Endothelial cell of umbilical vein (primary cell): Measurements from ENCODE around the gene C11orf24. TPM values are rescaled to one million over a fixed set of nuclear protein-coding genes. Genes with fewer than 3 reads are reported as not detected.
A peak's percentile ranks its signal among the peaks of the same experiment; 100 is the strongest.
"Not testable (repeated sequence)": the region's sequence is repeated elsewhere in the genome, so short reads cannot be mapped to it uniquely, and the experiment has no call there.

Source experiments
- BruUV-seq: library from RNA; stranded (reverse); fragments of 400-500 nt; replicated peaks from 2 replicates; lab custom pipeline; 2021; lab: Mats Ljungman, UMichigan
- CTCF ChIA-PET: fragments of 300-600, 350-600 bp; sonication (Branson Sonifier 250); formaldehyde crosslinking; loops from one replicate; lab custom pipeline; 2021; ENCODE audit warnings: antibody characterized with exemption, inconsistent platforms; lab: Charles Lee
- POLR2A ChIA-PET: fragments of 300-600, 350-600 bp; sonication (Branson Sonifier 250); formaldehyde crosslinking; loops from one replicate; lab custom pipeline; 2021; ENCODE audit warnings: antibody characterized with exemption, inconsistent platforms; lab: Charles Lee
- DNase-seq: peaks from one replicate; pipeline ENCODE4 v3.0.0-alpha.2; 2011; ENCODE audit warnings: low read depth, low spot score
- FAIRE-seq: peaks from 2 replicates; lab custom pipeline; 2011; peaks lifted over from hg19 to GRCh38; lab: Jason Lieb, UNC
- H2AFZ ChIP-seq: 2 replicates; pipeline ENCODE4 v1.6.0; 2012; ENCODE audit warnings: low read depth, low read length, control low read depth, inconsistent platforms
- H3K27ac ChIP-seq: 2 replicates; pipeline ENCODE4 v1.5.1; 2011; ENCODE audit warnings: low read depth, mild to moderate bottlenecking, control low read depth, low read length, moderate library complexity; ENCODE audit not compliant: insufficient read depth
- H3K27me3 ChIP-seq, 2 experiments: 2 replicates each; pipeline versions ENCODE4 v1.6.0 to v1.6.1; 2011; ENCODE audit warnings: low read length in 2 of 2, mixed read lengths in 1 of 2; ENCODE audit not compliant: control insufficient read depth in 2 of 2, insufficient read depth in 2 of 2
- H3K36me3 ChIP-seq, 2 experiments: 2 replicates in 1 of 2; 3 replicates in 1 of 2; pipeline ENCODE4 v1.5.1; 2011; ENCODE audit warnings: low read length in 2 of 2, mild to moderate bottlenecking in 1 of 2, moderate library complexity in 1 of 2; ENCODE audit not compliant: control insufficient read depth in 2 of 2, insufficient read depth in 2 of 2; ENCODE audit errors: extremely low read depth in 1 of 2
- H3K4me1 ChIP-seq: 3 replicates; pipeline ENCODE4 v1.5.1; 2011; ENCODE audit warnings: mild to moderate bottlenecking, low read length; ENCODE audit not compliant: control insufficient read depth, insufficient read depth; ENCODE audit errors: extremely low read depth
- H3K4me2 ChIP-seq: 2 replicates; pipeline ENCODE4 v1.6.1; 2011; ENCODE audit warnings: low read length, control low read depth, mixed read lengths; ENCODE audit not compliant: insufficient read depth
- H3K4me3 ChIP-seq, 3 experiments: fragments of 200-600 bp in 1 of 3; sonication (generic), shearing (Covaris generic) in 1 of 3; replicated peaks in 1 of 3; 2 replicates each; pipeline ENCODE4 v1.5.1; 2011 to 2016; ENCODE audit warnings: control low read depth in 3 of 3, low read length in 3 of 3, mild to moderate bottlenecking in 2 of 3, inconsistent platforms in 1 of 3, low read depth in 1 of 3, moderate library complexity in 1 of 3; ENCODE audit not compliant: insufficient read depth in 1 of 3
- H3K79me2 ChIP-seq: 2 replicates; pipeline ENCODE4 v1.6.0; 2012; ENCODE audit warnings: low read length, inconsistent platforms; ENCODE audit not compliant: control insufficient read depth, insufficient read depth
- H3K9ac ChIP-seq: replicated peaks from 2 replicates; pipeline ENCODE3; 2011; ENCODE audit warnings: low read length, control low read depth; ENCODE audit not compliant: insufficient read depth; ENCODE audit errors: extremely low read depth
- H3K9me1 ChIP-seq: replicated peaks from 3 replicates; pipeline ENCODE4 v1.6.0; 2011; ENCODE audit warnings: mild to moderate bottlenecking, low read length; ENCODE audit not compliant: control insufficient read depth, insufficient read depth; ENCODE audit errors: extremely low read depth
- H3K9me3 ChIP-seq: replicated peaks from 2 replicates; pipeline ENCODE4 v1.5.1; 2012; ENCODE audit warnings: low read length, inconsistent platforms; ENCODE audit not compliant: control insufficient read depth, insufficient read depth
- H4K20me1 ChIP-seq: replicated peaks from 2 replicates; pipeline ENCODE3; 2011; ENCODE audit warnings: mild to moderate bottlenecking, low read length; ENCODE audit not compliant: control insufficient read depth, insufficient read depth; ENCODE audit errors: extremely low read depth
- CTCF ChIP-seq, 2 donors: IDR thresholded peaks; 1 replicate in 1 of 2; 2 replicates in 1 of 2; pipeline ENCODE4 v1.5.1; 2011; ENCODE audit warnings: low read length in 2 of 2, mild to moderate bottlenecking in 2 of 2, moderate library complexity in 2 of 2, control low read depth in 1 of 2, inconsistent platforms in 1 of 2, low read depth in 1 of 2; ENCODE audit not compliant: insufficient read depth in 1 of 2; ENCODE audit errors: extremely low read depth in 1 of 2
- EZH2 ChIP-seq: IDR thresholded peaks from 2 replicates; pipeline ENCODE4 v1.6.1; 2012; ENCODE audit warnings: borderline replicate concordance, low read depth, mild to moderate bottlenecking, moderate library complexity, low read length, inconsistent platforms; ENCODE audit not compliant: severe bottlenecking
- FOS ChIP-seq: IDR thresholded peaks from 2 replicates; pipeline ENCODE4 v1.6.1; 2011; ENCODE audit warnings: mild to moderate bottlenecking, low read length, moderate library complexity, borderline replicate concordance; ENCODE audit not compliant: insufficient read depth
- GATA2 ChIP-seq: IDR thresholded peaks from 2 replicates; pipeline ENCODE4 v1.7.0; 2011; ENCODE audit warnings: low read depth, mild to moderate bottlenecking, moderate library complexity, mixed read lengths, low read length; ENCODE audit not compliant: insufficient read length, insufficient read depth
- JUN ChIP-seq: IDR thresholded peaks from 2 replicates; pipeline ENCODE4 v1.6.1; 2011; ENCODE audit warnings: borderline replicate concordance, low read depth; ENCODE audit not compliant: insufficient read length, insufficient read depth
- MAX ChIP-seq: IDR thresholded peaks from 2 replicates; pipeline ENCODE4 v1.6.1; 2011; ENCODE audit not compliant: insufficient read depth, insufficient read length
- MYC ChIP-seq: IDR thresholded peaks from one replicate; pipeline ENCODE4 v1.6.1; 2011; ENCODE audit warnings: mild to moderate bottlenecking, low read depth, low read length
- POLR2A ChIP-seq: IDR thresholded peaks from 2 replicates; pipeline ENCODE4 v1.6.1; 2012; ENCODE audit warnings: low read depth, mild to moderate bottlenecking, control low read depth, low read length
- POLR2AphosphoS5 ChIP-seq: IDR thresholded peaks from 2 replicates; pipeline ENCODE4 v1.6.1; 2012; ENCODE audit warnings: low read depth, mild to moderate bottlenecking, control low read depth, low read length, moderate library complexity; ENCODE audit not compliant: insufficient read depth
- dilution Hi-C: fragments of 300-500 bp; cut with MboI; formaldehyde crosslinking; loops from one replicate; pipeline ENCODE4 v1.15.0; 2019; ENCODE audit warnings: low sequenced_read_pairs; ENCODE audit not compliant: extremely low pct_ligation_motif_present
- intact Hi-C: fragments of 100-400 bp; cut with micrococcal nuclease; formaldehyde crosslinking; loops from one replicate; pipeline ENCODE4 v1.10.0; 2022
- polyA plus RNA-seq, 4 experiments: library from polyadenylated mRNA; depleted of rRNA in 3 of 4; stranded (reverse) in 3 of 4; unstranded in 1 of 4; fragments of >200 nt; gene quantifications; 2 replicates each; pipeline versions ENCODE4 v1.2.1 to v1.2.3, GENCODE V29; 2011 to 2012; ENCODE audit warnings: missing spikeins in 1 of 4
- total RNA-seq: library from RNA; stranded (reverse); gene quantifications from 2 replicates; pipeline ENCODE4 v1.2.3, GENCODE V29; 2021

The C11orf24 gene
- total and polyA plus RNA-seq, 2 donors (not counting 3 experiments of a cell fraction or from before 2014, with no cell fraction given) = 26.4 to 34.1 TPM

- Histone ChIP-seq H4K20me1 (no peaks in the 10 kb centered on the region), H3K27me3 (peaks cover 2 to 4% of the 10 kb centered on the region in 2 experiments), H3K79me2 (no peaks in the 10 kb centered on the region), H3K36me3 (no peaks in the 10 kb centered on the region), H3K9ac (no peak overlapping the region), H3K4me3 (no peak overlapping the region), H3K9me1 (no peaks in the 10 kb centered on the region), H3K9me3 (no peaks in the 10 kb centered on the region), H2AFZ (no peak overlapping the region), H3K27ac (no peak overlapping the region), H3K4me1 (no peaks in the 10 kb centered on the region), H3K4me2 (no peak overlapping the region)
- intact Hi-C loops = no loop called here
- BruUV-seq = no TSS peak
- peak; percentile 62 for DNase-seq
- dilution Hi-C loops = no loop called here
- TF ChIP-seq FOS = no peak
- no peak for TF ChIP-seq POLR2A
- TF ChIP-seq POLR2AphosphoS5 = no peak
- no peak for TF ChIP-seq GATA2
- TF ChIP-seq JUN = no peak
- TF ChIP-seq EZH2 = no peak
- TF ChIP-seq MAX = no peak
- TF ChIP-seq CTCF (IDR thresholded peaks at IDR 0.05; ENCODE audit: extremely low read depth in 1 of 2, insufficient read depth in 1 of 2, low read depth in 1 of 2, low read length in 2 of 2) = no peak
- no peak for TF ChIP-seq MYC
- FAIRE-seq = no peak
- POLR2A ChIA-PET = interaction anchor here (0.7 kb wide), 1 partner anchor 1340 kb away, joined by 4 read pairs; no protein-coding TSS in a partner anchor
- CTCF ChIA-PET = interaction anchor here (1.0 to 2.6 kb wide), 4 partner anchors 10 to 29 kb away, joined by 3 to 18 read pairs (median 6); no protein-coding TSS in a partner anchor
Measured at GRCh38 chr11:68287419-68287818, 15.6 kb upstream of the C11orf24 start.

- POLR2A ChIA-PET, H2AFZ ChIP-seq: not testable (repeated sequence)
Measured at GRCh38 chr11:68284588-68284987, 12.8 kb upstream of the C11orf24 start.

More at GRCh38 chr11:68284588-68284987, 12.8 kb upstream of the C11orf24 start:
- dilution Hi-C loops, H3K36me3 ChIP-seq, H4K20me1 ChIP-seq, H3K9ac ChIP-seq, DNase-seq, H3K4me2 ChIP-seq, H3K27ac ChIP-seq, H3K4me3 ChIP-seq, H3K4me1 ChIP-seq, intact Hi-C loops, H3K9me3 ChIP-seq, H3K79me2 ChIP-seq, BruUV-seq, FAIRE-seq, H3K9me1 ChIP-seq, H3K27me3 ChIP-seq: not testable (repeated sequence)
- CTCF ChIA-PET = interaction anchor here (1.1 kb wide), 1 partner anchor 27 kb away, joined by 3 read pairs; no protein-coding TSS in a partner anchor
